ENCODE results near the gene GTF2IRD1.

GRCh38 chr7:74449809-74450397, 3.8 kb upstream of the GTF2IRD1 start:
- TF ChIP-seq, protein P1, sequence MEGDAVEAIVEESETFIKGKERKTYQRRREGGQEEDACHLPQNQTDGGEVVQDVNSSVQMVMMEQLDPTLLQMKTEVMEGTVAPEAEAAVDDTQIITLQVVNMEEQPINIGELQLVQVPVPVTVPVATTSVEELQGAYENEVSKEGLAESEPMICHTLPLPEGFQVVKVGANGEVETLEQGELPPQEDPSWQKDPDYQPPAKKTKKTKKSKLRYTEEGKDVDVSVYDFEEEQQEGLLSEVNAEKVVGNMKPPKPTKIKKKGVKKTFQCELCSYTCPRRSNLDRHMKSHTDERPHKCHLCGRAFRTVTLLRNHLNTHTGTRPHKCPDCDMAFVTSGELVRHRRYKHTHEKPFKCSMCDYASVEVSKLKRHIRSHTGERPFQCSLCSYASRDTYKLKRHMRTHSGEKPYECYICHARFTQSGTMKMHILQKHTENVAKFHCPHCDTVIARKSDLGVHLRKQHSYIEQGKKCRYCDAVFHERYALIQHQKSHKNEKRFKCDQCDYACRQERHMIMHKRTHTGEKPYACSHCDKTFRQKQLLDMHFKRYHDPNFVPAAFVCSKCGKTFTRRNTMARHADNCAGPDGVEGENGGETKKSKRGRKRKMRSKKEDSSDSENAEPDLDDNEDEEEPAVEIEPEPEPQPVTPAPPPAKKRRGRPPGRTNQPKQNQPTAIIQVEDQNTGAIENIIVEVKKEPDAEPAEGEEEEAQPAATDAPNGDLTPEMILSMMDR (IDR thresholded peaks at IDR 0.05): peak; percentile 68 to 83 (median 77)
- TF ChIP-seq EP300 (IDR thresholded peaks at IDR 0.05) (peak in 1 of 2 donors; percentile 6), POLR2A (IDR thresholded peaks at IDR 0.05) (no peak)
